ENCODE measurements around the gene ADGRG1.
A peak's percentile ranks its signal among the peaks of the same experiment; 100 is the strongest.

Gene ADGRG1

GRCh38 chr16:57620335-57621231 is 7.8 kb upstream of the ADGRG1 start:
- Histone ChIP-seq H3K4me2 (peak overlapping the region in 9 of 11 experiments; percentile 18 to 80 (median 64); a peak in 16 of 22 replicates), H3K9ac (peak overlapping the region in 5 of 11 experiments; percentile 8 to 41 (median 29); a peak in 6 of 22 replicates), H3K36me3 (no peaks in the 10 kb centered on the region), H3K9me3 (replicated peaks in 1 of 11) (no peaks in the 10 kb centered on the region), H3K27me3 (no peaks in the 10 kb centered on the region), H3K27ac (peak overlapping the region in 3 of 11 experiments; percentile 6 to 45 (median 32); a peak in 3 of 22 replicates), H3K4me1 (peaks cover 21 to 98% (median 87%) of the 10 kb centered on the region in 10 experiments), H3K4me3 (no peak overlapping the region), H4K20me1 (no peaks in the 10 kb centered on the region)
- TF ChIP-seq Cebpa-rat (IDR thresholded peaks at IDR 0.05) = no peak

GRCh38 chr16:57621521-57622271 is 6.7 kb upstream of the ADGRG1 start:
- no peaks in the 10 kb centered on the region for H3K36me3 ChIP-seq
- peaks cover 24 to 98% (median 87%) of the 10 kb centered on the region in 10 experiments for H3K4me1 ChIP-seq
- no peak for TF ChIP-seq Cebpa-rat (IDR thresholded peaks at IDR 0.05)
- H3K4me3 ChIP-seq = no peak overlapping the region
- no peaks in the 10 kb centered on the region for H4K20me1 ChIP-seq
- no peaks in the 10 kb centered on the region for H3K9me3 ChIP-seq (replicated peaks in 1 of 11)
- H3K27me3 ChIP-seq = no peaks in the 10 kb centered on the region
- no peak overlapping the region for H3K27ac ChIP-seq
- peak overlapping the region in 8 of 11 experiments; percentile 2 to 80 (median 47); a peak in 12 of 22 replicates for H3K4me2 ChIP-seq
- no peak overlapping the region for H3K9ac ChIP-seq

- Histone ChIP-seq H3K4me3 (no peak overlapping the region), H3K27me3 (no peaks in the 10 kb centered on the region), H3K36me3 (no peaks in the 10 kb centered on the region), H3K27ac (no peak overlapping the region; a peak in 1 of 22 replicates), H3K9me3 (replicated peaks in 1 of 11) (no peaks in the 10 kb centered on the region), H3K4me1 (peaks cover 20 to 92% (median 82%) of the 10 kb centered on the region in 10 experiments), H3K9ac (no peak overlapping the region; a peak in 1 of 22 replicates), H3K4me2 (peak overlapping the region in 7 of 11 experiments; percentile 13 to 87 (median 67); a peak in 8 of 22 replicates), H4K20me1 (no peaks in the 10 kb centered on the region)
- no peak for TF ChIP-seq Cebpa-rat (IDR thresholded peaks at IDR 0.05)
Measured at GRCh38 chr16:57622361-57623250, 5.8 kb upstream of the ADGRG1 start.

GRCh38 chr16:57623251-57624043 is 5.0 kb upstream of the ADGRG1 start:
- Histone ChIP-seq H3K4me3 (no peak overlapping the region), H3K9me3 (replicated peaks in 1 of 11) (no peaks in the 10 kb centered on the region), H3K27ac (peak overlapping the region in 3 of 11 experiments; percentile 46 to 68 (median 62); a peak in 6 of 22 replicates), H4K20me1 (no peaks in the 10 kb centered on the region), H3K4me2 (peak overlapping the region in 9 of 11 experiments; percentile 70 to 87 (median 79); a peak in 14 of 22 replicates), H3K9ac (peak overlapping the region in 1 of 11 experiments; percentile 56; a peak in 1 of 22 replicates), H3K4me1 (peaks cover 26 to 92% (median 84%) of the 10 kb centered on the region in 10 experiments), H3K36me3 (no peaks in the 10 kb centered on the region), H3K27me3 (no peaks in the 10 kb centered on the region)
- TF ChIP-seq Cebpa-rat (IDR thresholded peaks at IDR 0.05) = no peak

- Histone ChIP-seq H3K27me3 (peaks cover 0 to 2% (median 0%) of the 10 kb centered on the region in 11 experiments; a peak in 1 of 22 replicates), H3K4me2 (peak overlapping the region; percentile 61 to 87 (median 77); a peak in 21 of 22 replicates), H3K36me3 (no peaks in the 10 kb centered on the region), H3K4me1 (peaks cover 33 to 97% (median 89%) of the 10 kb centered on the region in 10 experiments), H3K27ac (peak overlapping the region in 8 of 11 experiments; percentile 24 to 68 (median 50); a peak in 15 of 22 replicates), H3K9me3 (replicated peaks in 1 of 11) (no peaks in the 10 kb centered on the region), H4K20me1 (no peaks in the 10 kb centered on the region), H3K9ac (peak overlapping the region in 7 of 11 experiments; percentile 1 to 56 (median 28); a peak in 10 of 22 replicates), H3K4me3 (no peak overlapping the region)
- peak in 7 of 11 experiments; percentile 33 to 89 (median 73); a peak in 9 of 22 replicates for TF ChIP-seq Cebpa-rat (IDR thresholded peaks at IDR 0.05)
Measured at GRCh38 chr16:57624044-57624688, 4.3 kb upstream of the ADGRG1 start.

- peak overlapping the region in 7 of 11 experiments; percentile 1 to 56 (median 35); a peak in 9 of 22 replicates for H3K9ac ChIP-seq
- peaks cover 41 to 97% (median 90%) of the 10 kb centered on the region in 10 experiments for H3K4me1 ChIP-seq
- no peaks in the 10 kb centered on the region for H3K9me3 ChIP-seq (replicated peaks in 1 of 11)
- peak overlapping the region; percentile 61 to 87 (median 77) for H3K4me2 ChIP-seq
- no peak for TF ChIP-seq Cebpa-rat (IDR thresholded peaks at IDR 0.05)
- no peaks in the 10 kb centered on the region for H3K36me3 ChIP-seq
- H3K27me3 ChIP-seq = peaks cover 0 to 9% (median 0%) of the 10 kb centered on the region in 11 experiments; a peak in 1 of 22 replicates
- no peaks in the 10 kb centered on the region for H4K20me1 ChIP-seq
- no peak overlapping the region for H3K4me3 ChIP-seq
- peak overlapping the region in 8 of 11 experiments; percentile 24 to 68 (median 50); a peak in 16 of 22 replicates for H3K27ac ChIP-seq
Measured at GRCh38 chr16:57624806-57625500, 3.5 kb upstream of the ADGRG1 start.
